GM19395 (cell line): Measurements from ENCODE around the gene HMGB2.
A peak's percentile ranks its signal among the peaks of the same experiment; 100 is the strongest.

Experiments
- ATAC-seq: cut with Tn5 transposase; IDR thresholded peaks from one replicate; pipeline ENCODE4 v1.9.1; 2021; ENCODE audit warnings: mild to moderate bottlenecking, moderate library complexity; ENCODE audit not compliant: unreplicated experiment

HMGB2 gene

DNA sequence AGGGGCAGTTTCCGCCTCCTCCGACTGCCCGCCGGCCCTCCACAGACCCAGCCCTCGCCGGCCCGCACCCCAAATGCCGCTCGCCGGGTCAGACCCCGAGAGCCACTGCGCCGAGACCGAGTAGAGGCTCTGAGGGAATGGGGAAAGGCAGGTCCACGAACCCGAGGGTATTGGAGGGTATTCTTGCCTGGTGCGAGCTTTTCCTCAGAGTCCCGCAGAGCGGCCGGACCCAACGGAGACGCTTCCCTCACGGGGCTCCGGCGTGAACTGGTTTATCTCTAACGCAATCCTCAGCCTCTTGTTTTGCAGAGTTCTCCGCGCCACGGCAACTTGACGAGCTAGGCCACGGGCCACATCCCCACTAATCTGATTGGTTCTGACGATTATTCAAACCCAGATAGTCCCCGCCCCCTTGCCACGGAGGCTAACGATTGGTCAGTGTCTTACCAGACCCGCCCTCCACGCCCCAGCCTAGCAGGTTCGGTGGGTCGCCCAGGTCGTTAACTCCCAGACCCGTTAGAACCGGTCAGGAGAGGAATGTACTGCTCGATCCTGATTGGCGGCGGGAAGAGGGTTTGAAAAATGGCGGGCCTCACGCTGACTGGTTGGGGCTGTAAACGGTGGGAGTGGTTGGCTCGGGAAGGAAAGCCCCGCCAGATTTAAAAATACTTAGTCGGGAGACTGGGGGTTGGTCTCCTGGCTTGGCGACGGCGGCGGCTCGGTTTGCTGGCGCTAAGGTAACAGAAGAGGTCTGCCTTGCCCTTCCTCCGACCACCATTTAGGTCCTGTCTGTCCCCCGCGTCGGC is at the start of gene HMGB2:
Gene HMGB2 (minus strand): TSS at position 274 of the 806 bp plus-strand sequence. CDS start 709 bp downstream, outside the sequence.
- peak; percentile 87 for ATAC-seq

DNA sequence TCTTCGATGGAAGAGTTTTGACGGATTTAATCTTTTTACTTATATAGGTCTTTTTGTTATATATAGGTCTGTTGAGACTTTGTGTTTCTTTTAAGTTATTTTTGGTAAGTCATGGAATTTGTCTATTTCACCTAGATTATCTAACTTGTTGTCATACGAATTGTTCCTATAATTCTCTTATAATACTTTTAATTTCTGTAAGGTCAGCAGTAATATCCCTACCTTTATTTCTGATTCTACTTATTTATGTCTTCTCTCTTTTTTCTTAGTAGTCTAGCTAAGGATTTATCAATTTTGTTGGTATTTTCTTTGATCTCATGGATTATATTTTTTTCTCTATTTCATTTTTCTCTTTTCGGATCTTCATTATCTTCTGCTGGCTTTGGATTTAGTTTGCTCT is 48.2 kb upstream of the HMGB2 start:
- ATAC-seq, result no peak

DNA sequence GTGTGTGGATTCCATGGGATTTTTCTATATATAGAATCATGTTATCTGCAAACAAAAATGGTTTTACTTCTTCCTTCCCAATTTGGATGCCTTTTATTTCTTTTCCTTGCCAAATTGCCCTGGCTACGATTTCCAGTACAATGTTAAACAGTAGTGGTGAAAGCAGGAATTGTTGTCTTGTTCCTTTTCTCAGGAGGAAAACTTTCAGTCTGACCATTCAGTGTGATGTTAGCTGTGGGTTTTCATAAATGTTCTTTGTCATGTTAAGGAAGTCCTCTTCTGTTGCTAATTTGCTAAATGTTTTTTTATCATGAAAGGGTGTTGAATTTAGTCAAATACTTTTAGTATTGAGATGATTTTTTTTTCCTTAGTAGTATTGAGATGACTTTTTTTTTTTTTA is 47.5 kb upstream of the HMGB2 start:
- ATAC-seq, result no peak

DNA sequence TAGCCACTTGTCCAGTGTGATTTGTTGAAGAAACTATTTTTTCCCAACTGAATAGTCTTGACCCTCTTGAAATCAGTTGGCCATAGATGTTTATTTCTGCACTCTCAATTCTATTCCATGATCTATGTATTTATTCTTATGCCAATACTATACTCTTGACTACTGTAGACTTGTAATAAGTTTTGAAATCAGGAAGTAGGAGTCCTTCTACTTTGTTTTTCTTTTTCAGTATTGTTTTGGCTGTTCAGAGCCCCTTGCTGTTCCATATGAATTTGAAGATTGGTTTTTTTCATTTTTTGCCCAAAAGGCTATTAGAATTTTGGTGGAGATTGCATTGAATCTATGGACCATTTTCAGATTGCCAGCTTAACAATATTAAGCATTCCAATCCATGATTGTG is 46.8 kb upstream of the HMGB2 start:
- peak; percentile 66 for ATAC-seq

DNA sequence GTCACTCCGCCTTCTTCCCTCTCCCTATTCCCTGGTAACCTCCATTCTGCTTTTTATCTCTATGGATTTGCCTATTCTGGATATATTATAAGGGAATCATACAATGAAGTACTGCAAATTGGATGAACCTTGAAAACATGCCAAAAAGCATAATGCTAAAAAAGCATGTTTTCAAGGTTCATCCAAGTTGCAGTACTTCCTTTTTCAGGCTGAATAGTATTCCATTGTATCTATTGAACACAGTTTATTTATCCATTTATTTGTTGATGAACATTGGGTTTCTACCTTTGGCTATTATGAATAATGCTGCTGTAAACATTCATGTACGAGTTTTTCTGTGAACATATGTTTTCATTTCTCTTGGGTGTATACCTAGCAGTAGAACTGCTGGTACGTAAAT is 45.8 kb upstream of the HMGB2 start:
- ATAC-seq, result no peak

DNA sequence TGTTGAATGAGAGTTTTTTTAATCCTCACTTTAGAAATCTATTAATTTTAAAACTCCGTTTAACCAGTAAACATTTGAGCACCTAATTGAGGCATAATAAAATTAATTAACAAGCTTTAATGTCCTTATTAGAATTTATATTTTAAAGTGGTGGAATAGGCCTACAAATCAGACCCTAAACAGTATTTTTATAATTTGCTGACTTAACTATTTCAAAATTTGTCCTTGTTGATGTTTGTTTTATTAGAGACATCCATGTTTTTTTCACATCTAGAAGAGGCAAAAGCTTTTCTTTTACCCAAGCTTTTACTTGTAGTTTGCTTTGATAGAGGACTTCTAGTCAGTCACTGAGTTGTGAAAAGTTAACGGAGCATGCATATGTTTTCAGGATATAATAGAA is 40.4 kb upstream of the HMGB2 start:
- no peak for ATAC-seq

DNA sequence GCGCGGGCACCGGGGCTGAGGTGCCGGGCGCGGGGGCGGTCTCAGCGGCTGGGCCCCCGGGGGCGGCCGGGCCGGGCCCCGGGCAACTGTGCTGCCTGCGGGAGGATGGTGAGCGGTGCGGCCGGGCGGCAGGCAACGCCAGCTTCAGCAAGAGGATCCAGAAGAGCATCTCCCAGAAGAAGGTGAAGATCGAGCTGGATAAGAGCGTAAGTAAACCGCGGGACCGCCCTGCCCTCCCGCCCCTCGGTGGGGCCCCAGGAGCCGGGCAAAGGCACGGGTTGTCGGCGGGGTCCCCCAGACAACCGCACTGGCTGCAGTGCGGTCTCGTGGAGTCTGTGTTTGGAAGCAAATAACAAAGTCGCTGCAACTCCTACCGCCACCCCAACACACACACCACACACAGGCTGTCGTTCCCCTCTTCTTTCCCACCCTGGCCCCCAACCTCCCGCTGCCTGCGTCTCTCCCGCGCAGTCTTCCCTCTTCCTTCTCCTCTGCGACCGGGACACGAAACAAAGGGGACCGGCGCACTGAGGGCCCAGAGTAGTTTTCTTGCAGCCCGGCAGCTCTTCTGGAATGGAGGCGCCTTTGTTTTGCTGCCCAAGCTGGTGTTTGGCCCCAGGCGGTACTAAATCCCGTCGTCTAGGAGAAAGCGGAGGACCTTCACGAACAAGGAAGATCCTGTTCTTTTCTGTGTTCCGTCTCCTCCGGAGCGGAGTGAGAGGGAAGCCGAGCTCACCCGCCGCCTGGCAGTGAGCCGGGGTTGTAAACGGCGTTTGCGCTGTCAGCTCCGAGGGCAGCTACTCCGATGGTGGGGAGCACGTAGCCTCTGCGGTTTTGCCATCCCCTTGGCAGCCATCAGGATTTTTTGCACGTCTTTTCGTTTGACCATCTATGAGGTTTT is 37.4 kb upstream of the HMGB2 start:
- ATAC-seq, result peak; percentile 21

DNA sequence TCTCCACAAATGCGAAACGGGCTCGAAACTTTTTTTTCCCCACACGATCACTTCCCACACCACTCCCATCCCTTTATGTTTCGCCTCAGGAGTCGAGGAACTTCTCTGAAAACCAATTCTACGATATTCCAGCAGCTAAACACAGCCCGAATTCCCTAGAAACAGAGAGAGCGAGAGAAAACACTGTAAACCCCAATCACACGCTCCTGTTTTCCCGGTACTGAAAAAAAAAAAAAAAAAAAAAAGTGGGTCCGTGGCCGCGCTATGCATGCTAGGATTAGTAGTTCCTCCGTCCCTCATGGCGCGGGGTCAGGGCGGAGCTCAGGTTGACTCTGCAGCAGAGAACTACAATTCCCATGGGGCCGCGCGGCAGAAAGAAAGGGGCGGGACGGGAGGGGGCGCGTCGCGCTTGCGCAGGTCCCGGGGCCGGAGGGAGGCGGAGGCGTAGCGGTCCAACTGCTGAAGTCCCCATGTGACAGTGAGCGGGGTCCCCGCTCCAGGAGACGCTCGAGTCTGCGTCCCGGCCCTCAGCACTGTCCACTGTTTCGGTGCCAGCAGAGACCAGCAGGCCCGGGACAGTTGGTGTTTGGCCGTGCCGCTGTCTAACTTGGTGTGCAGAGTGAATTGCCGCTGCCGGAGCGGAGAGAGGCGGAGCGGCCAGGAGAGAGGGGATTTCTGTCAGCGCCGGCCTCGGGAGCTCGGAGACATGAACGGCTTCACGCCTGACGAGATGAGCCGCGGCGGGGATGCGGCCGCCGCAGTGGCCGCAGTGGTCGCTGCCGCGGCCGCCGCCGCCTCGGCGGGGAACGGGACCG is 36.5 kb upstream of the HMGB2 start, which contains the start of gene SAP30:
Gene SAP30 (plus strand): TSS at position 478 of the 815 bp plus-strand sequence. CDS start 229 bp downstream, at position 707.
- peak; percentile 65 for ATAC-seq

DNA sequence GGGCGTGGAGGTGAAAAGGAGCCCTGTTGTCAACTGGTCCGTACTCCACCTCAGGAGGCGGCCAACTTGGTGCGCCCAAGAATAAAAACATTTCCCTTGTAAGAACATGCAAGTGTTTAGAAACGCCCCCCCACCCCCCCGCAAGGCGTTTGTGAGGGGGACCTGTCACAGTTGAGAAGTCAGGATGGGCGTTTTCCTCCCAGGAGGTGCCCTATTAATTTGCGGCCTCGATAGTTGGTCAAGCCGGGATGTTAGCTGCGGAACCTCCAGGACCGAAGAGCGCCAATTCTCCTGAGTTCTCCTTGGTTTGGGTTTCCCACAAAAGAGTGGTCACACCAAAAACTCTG is 35.9 kb upstream of the HMGB2 start:
- ATAC-seq, result peak; percentile 8

DNA sequence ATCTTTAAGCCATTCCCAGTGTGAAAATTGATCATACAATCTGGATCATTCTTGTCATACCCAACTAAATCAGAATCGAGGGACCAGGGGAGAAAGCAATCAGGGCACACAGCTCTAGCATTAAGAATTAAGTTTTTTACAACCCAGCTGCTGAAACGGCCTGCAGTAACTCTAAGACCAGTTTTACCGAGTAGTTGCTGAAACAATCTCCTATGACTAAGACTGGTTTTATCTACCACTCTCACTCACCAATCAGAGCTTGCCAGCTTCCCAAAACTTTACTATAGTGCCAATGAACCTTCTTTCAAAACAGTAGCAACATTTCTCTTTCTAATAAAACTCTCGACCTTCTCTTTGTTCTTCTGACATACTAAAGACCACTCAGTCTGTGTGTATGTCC is 33.8 kb upstream of the HMGB2 start:
- no peak for ATAC-seq

DNA sequence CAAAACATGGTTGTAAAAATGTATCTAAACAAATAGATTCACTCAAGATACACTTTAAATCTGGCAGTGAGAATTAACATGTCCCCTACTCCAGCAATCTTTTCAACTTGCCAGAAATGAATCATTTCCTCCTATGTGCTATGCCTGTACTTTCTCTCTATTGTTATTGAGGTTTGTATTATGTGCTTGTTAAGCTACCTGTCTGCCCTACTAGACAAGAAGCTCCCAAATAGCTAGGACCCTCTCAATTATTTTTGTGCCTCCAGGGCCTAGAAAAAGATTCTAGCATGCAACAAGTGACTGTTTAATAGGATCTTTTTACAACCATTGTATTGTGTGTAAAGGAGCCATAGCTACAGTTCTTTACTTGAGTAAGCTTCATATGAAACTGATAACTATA is 33.1 kb upstream of the HMGB2 start:
- ATAC-seq, result peak; percentile 23

DNA sequence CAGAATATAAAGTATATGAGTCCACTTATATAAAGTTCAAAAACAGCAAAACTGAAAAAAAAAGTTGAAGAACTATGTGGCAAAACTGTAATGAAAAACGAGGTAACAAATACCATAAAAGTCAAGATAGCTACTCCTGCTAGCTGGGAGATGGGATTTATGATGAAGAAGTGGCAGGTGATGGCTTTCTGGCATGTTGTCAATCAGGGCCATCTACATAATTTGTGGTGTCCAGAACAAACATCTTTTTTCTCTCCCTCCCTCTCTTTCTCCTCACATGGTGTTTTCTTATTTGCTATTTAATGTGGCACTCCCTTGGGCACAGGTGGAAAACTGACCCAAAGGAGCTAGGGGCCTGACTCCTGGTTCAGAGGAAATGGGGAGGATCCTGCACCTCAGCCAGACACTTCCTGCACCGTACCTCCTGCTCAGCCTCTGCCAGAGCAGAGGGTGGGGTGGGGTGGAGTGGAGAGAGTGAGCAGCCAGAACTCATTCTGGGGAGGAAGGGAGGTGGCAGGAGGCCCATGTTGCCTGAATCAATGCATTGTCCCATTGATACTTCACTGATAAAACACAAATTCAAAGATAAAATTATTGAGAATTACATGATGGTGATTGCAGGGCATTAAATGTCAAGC is 31.3 kb upstream of the HMGB2 start:
- no peak for ATAC-seq

DNA sequence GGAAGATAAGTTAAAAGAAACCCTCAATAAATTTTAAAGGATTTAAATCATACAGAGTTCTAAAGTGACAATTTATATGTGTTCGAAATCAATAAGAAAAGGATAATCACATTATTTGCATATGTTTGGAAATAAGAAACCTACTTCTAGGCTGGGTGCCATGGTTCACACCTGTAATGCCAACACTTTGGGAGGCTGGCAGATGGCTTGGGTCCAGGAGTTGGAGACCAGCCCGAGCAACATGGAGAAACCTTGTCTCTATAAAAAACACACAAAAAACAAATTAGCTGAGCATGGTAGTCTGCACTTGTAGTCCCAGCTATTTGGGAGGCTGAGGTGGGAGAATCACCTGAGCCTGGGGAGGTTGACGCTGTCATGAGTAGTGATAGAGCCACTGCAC is 28.5 kb upstream of the HMGB2 start:
- ATAC-seq, result no peak

DNA sequence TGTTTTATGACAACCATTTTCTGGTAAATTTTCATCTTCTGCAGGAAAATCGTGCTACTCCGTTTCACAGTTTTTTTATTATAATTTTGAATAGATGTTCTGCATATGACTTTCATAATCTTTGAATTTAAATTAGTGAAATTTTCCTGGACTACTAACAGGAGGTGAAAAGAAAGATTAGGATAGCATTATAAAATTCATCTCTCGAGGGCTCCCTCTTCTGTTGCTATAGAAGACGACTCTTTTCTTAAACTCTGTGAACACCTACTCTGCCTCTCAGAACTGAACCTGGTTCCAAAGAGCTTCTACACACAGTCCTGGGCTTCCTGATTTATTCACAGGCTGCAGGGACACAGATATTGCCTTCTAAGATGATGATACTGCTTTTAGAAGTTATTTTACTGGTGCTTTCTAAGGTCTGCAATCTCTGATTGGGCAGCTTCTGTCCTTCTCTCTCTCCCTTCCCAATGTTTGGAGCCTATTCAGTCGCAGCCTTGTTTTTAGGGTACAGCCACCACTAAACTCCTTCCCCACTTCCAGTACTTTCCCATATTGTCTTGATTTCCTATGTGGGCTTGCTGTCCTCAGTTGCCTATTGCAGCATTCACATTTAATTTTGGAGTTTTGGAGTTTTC is 26.5 kb upstream of the HMGB2 start:
- no peak for ATAC-seq

DNA sequence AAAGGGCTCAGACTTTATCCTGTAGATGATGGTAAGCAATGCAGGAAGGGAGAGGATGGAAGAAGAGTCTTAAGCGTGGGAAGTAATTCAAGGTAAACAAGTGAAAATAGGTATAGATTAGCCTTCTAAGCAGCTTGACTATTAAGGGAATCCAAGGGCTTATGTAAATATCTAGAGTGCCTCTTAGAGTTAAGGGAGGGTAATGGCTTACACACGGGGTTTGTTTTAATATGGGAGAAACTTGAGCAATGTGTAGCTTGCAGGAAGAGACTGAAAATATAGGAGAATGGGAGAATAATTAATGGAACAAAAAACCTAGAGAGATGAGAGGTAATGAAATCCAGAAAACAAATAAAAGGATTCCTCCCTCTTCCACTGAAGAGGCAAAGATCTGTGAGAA is 23.8 kb upstream of the HMGB2 start:
- ATAC-seq, result no peak

DNA sequence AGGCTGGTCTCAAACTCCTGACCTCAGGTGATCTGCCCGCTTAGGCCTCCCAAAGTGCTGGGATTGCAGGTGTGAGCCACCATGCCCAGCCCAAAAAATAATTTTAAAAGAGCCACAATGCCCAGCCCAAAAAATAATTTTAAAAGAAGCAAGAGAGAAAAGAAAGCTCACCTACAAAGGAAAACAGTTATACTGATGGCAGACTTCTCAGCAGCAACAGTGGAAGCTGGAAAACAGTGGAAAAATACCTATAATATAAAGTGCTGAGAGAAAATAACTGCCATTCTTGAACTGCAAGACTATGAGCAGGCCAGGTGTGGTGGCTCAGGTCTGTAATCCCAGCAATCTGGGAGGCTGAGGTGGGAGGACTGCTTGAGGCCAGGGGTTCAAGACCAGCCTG is 13.3 kb upstream of the HMGB2 start:
- ATAC-seq, result no peak

DNA sequence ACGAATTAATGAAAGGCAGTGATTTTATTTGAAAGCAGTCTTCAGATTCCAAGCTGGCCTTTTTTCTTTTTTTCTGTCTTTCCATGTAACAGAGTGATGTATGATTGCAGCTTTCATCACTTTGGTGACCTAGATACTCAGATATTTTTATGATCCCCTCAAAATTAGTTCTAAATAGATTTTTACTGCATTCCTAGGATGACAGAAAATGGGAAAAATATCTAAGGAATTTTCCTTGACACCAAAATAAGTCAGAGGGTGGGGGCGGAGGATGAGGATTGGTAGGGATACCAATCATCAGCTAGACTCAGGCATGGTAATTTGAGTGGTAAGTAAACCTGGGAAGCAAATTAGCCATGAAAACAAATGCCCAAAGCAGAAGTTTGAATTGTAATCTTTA is 11.9 kb upstream of the HMGB2 start:
- no peak for ATAC-seq

DNA sequence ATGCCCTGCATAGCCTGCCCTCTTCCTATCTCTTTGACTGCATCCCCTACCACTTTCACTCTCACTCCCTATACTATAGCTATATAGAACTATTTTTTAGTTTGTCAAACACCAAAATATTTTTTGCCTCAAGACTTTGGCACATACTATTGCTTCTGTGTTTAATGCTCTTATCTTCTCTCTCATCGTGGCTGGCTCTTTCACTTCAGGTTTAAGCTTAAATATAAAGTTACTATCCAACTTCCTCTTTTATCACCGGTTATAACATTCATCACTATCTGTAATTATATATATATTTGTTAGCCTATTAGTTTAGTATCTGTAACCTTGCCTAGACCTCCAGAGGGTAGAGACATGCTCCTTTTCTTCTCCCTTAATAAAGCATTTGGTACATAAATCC is 11.5 kb upstream of the HMGB2 start:
- peak; percentile 60 for ATAC-seq

DNA sequence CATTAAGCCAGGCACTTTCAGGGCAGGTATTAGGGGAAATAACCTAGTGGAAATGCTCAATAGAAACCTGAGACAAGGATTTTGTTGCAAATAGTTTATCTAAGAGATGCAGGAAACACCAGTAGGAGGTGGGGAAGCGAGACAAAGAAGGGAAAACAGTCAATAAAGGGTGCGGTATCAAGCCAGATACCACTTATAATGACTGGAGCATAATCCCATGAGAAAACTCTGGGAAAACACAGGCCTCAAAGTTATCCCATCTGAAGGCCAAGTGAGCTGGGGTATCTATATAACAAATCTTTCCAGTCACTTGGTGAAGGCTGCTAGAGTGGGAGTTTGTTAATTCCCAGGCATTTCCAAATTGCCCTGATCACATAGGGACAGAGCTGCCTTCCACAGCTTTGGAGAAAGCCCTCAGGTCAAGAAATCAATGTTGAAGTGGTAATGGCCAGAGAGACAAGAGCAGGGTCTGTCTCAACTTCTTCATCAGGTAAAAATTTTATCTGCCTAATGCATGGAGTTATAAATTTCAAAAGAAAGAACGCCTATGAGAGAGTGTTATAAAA is 9.8 kb upstream of the HMGB2 start:
- ATAC-seq, result no peak

DNA sequence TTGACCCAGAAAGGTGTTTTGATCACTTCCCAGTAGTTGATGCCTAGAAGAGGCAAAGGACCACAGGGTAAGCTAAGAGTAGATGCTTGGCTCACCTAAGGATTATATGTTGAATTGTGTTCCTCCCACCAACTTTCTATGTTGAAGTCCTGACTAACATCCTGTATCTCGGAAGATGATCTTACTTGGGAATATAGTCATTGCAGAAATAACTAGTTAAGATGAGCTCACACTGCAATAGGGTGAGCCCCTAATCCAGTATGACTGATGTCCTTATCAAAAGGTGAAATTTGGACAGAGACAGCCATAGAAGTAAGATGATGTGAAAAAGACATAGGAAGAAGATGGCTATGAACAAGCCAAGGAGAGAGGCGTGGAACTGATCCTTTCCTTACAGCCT is 3.3 kb upstream of the HMGB2 start:
- no peak for ATAC-seq
